Retinal pigment epithelial cell (primary cell): Measurements from ENCODE around the gene PARD3.

Experiments used
- DNase-seq: peaks from one replicate; pipeline ENCODE4 v3.0.0-alpha.2; 2010; ENCODE audit warnings: low read depth
- H3K4me3 ChIP-seq: 2 replicates; pipeline ENCODE4 v1.5.1; 2011; ENCODE audit warnings: mild to moderate bottlenecking, low read length, control low read depth, moderate library complexity
- CTCF ChIP-seq: conservative IDR thresholded peaks from 2 replicates; pipeline ENCODE4 v1.5.1; 2011; ENCODE audit warnings: low read depth, low read length, control low read depth, inconsistent platforms

PARD3 gene

GRCh38 chr10:34726862-34727261 is 88.2 kb downstream of the PARD3 start:
- no peak overlapping the region for H3K4me3 ChIP-seq
- no peak for TF ChIP-seq CTCF
- no peak for DNase-seq

- no peak overlapping the region for H3K4me3 ChIP-seq
- peak; percentile 53 for TF ChIP-seq CTCF
- no peak for DNase-seq
Measured at GRCh38 chr10:34723750-34724149, 91.3 kb downstream of the PARD3 start.

GRCh38 chr10:34722404-34722803 is 92.7 kb downstream of the PARD3 start:
- no peak for DNase-seq
- H3K4me3 ChIP-seq = no peak overlapping the region
- no peak for TF ChIP-seq CTCF

GRCh38 chr10:34721208-34721840 is 93.8 kb downstream of the PARD3 start:
- TF ChIP-seq CTCF = no peak
- no peak overlapping the region for H3K4me3 ChIP-seq
- DNase-seq = no peak

DNA sequence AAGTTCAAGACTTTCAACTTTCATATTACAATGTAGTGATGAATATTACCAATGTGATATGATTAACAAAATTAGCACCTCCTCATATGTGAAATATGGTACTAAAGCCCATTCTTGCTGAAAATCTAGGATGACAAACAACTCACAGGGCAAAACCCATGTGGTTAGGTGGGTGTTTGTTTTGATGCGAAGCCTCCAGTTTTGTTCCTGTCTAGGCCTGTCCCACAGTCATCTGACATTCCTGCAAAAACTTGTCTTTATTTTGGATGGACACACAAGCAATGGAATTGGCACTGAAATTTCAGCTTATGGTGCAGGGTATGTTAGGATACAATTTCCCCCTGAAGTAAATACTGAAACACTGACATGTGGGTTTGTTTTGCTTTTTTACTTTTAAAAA is 95.3 kb downstream of the PARD3 start:
- TF ChIP-seq CTCF = no peak
- no peak for DNase-seq
- no peak overlapping the region for H3K4me3 ChIP-seq

- no peak for DNase-seq
- TF ChIP-seq CTCF = no peak
- H3K4me3 ChIP-seq = no peak overlapping the region
Measured at GRCh38 chr10:34719328-34719727, 95.8 kb downstream of the PARD3 start.

DNA sequence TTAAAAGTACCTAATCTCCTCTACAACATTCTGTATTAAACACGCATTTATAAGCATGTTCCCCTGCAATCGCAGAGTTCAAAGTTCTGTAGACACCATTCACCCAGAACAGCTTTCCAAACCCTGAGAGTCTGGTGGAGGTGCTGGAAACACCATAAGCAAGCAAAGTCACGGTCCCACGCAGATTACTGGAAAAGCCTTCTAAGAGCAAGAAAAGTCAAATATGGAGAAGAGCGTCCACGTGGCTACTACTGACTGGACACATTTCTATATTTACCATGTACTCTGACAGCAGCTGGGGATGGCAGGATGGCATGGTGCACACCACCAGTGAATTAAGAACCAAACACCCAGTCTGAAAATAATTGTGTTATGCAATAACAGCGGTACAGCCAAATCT is 97.7 kb downstream of the PARD3 start:
- no peak for TF ChIP-seq CTCF
- no peak overlapping the region for H3K4me3 ChIP-seq
- no peak for DNase-seq
